ENCODE measurements around the gene CLDN9.

CLDN9 gene

DNA sequence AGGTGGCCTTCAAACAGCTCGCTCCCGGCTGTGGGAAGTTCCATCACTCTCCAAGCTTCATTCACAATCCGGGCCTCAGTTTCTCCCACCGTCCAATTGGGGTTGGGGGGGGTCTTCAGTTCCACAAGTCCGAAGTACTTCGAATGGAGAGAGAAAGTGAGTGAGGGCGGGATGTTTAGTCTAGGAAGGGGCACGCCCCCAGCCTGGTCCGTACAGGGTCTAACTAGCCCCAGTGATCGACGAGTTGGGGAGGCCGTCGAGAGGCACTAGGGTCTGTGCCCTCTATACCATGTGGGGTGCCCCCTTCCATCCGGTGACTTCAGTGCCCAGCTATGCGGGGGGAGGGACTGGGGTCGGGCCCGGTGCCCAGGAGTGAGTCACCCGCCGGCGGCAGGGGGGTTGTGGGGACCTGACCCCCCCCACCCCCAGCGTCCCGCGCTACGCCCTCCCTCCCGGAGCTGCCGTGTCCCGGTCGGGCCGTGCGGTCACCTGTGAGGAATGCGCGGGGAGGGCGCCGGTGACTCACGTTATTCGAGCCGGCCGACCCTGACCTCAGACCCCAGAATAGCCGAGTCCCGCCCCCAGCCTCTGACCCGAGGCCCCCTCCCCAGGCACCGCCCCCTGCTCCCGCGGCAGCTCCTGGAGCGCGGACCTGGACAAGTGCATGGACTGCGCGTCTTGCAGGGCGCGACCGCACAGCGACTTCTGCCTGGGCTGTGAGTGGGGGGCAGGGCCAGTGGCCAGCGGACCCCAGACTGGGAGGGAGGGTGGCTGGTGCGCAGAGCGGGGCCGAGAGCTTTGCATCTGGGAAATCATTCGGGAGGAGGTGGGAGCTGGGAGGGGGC is 8.1 kb downstream of the CLDN9 start:
- H3K9ac ChIP-seq (ENCODE audit: low read length in 2 of 2), result peak overlapping the region; percentile 74 to 99
- H3K27me3 ChIP-seq (ENCODE audit: control insufficient read depth in 1 of 2, insufficient read depth in 2 of 2, low read length in 2 of 2), result peaks cover 15 to 18% of the 10 kb centered on the region in 2 donors
- peaks cover 40% of the 10 kb centered on the region for H3K4me1 ChIP-seq (ENCODE audit: control insufficient read depth, insufficient read depth, low read length)

DNA sequence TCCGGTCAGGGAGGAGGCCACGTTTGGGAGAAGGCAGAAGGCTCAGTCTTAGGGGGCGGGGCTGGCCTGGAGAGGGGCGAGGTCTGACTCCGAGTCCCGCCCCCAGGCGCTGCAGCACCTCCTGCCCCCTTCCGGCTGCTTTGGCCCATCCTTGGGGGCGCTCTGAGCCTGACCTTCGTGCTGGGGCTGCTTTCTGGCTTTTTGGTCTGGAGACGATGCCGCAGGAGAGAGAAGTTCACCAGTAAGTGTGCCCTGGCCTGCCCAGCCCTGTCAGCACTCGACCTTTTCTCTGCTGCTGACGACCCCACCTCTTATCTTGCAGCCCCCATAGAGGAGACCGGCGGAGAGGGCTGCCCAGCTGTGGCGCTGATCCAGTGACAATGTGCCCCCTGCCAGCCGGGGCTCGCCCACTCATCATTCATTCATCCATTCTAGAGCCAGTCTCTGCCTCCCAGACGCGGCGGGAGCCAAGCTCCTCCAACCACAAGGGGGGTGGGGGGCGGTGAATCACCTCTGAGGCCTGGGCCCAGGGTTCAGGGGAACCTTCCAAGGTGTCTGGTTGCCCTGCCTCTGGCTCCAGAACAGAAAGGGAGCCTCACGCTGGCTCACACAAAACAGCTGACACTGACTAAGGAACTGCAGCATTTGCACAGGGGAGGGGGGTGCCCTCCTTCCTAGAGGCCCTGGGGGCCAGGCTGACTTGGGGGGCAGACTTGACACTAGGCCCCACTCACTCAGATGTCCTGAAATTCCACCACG is 8.9 kb downstream of the CLDN9 start:
- Histone ChIP-seq H3K9me3 (ENCODE audit: control insufficient read depth in 2 of 2, low read length in 2 of 2) (no peaks in the 10 kb centered on the region), H3K4me1 (ENCODE audit: control insufficient read depth, insufficient read depth, low read length) (peaks cover 40% of the 10 kb centered on the region), H3K27ac (ENCODE audit: low read length) (peak overlapping the region; percentile 93), H3K9ac (ENCODE audit: low read length in 2 of 2) (peak overlapping the region; percentile 47 to 99), H3K4me3 (ENCODE audit: low read length in 2 of 2) (peak overlapping the region; percentile 89 to 96), H3K27me3 (ENCODE audit: control insufficient read depth in 1 of 2, insufficient read depth in 2 of 2, low read length in 2 of 2) (peaks cover 15 to 18% of the 10 kb centered on the region in 2 donors), H3K36me3 (ENCODE audit: control insufficient read depth in 2 of 2, insufficient read depth in 2 of 2, low read length in 2 of 2) (peaks cover 4 to 5% of the 10 kb centered on the region in 2 donors)

More for the DNA sequence above, 8.1 kb downstream of the CLDN9 start:
- Histone ChIP-seq H3K36me3 (ENCODE audit: control insufficient read depth in 2 of 2, insufficient read depth in 2 of 2, low read length in 2 of 2) (no peaks in the 10 kb centered on the region), H3K27ac (ENCODE audit: low read length) (peak overlapping the region; percentile 93), H3K4me3 (ENCODE audit: low read length in 2 of 2) (peak overlapping the region; percentile 89 to 96), H3K9me3 (ENCODE audit: control insufficient read depth in 2 of 2, low read length in 2 of 2) (no peaks in the 10 kb centered on the region)

DNA sequence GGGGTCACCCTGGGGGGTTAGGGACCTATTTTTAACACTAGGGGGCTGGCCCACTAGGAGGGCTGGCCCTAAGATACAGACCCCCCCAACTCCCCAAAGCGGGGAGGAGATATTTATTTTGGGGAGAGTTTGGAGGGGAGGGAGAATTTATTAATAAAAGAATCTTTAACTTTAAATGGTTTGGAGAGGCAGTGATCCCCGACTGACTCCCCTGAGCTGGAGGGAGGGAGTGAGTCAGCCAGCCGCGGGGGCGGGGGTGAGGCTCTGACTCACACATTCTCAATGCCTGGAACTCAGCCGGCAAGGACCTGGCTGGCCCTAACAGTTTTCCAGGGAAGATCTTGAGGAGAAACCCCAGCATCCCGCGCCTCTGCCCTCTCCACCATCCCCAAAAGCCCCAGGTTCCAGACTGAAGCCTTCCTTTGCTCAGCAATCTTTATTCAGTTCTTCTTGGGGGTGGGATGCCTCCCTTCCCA is 9.5 kb downstream of the CLDN9 start:
- Histone ChIP-seq H3K9me3 (ENCODE audit: control insufficient read depth in 2 of 2, low read length in 2 of 2) (no peaks in the 10 kb centered on the region), H3K36me3 (ENCODE audit: control insufficient read depth in 2 of 2, insufficient read depth in 2 of 2, low read length in 2 of 2) (peaks cover 9 to 11% of the 10 kb centered on the region in 2 donors), H3K27me3 (ENCODE audit: control insufficient read depth in 1 of 2, insufficient read depth in 2 of 2, low read length in 2 of 2) (peaks cover 12 to 15% of the 10 kb centered on the region in 2 donors), H3K4me3 (ENCODE audit: low read length in 2 of 2) (peak overlapping the region; percentile 89 to 96), H3K27ac (ENCODE audit: low read length) (peak overlapping the region; percentile 93), H3K9ac (ENCODE audit: low read length in 2 of 2) (peak overlapping the region; percentile 64 to 99), H3K4me1 (ENCODE audit: control insufficient read depth, insufficient read depth, low read length) (peaks cover 40% of the 10 kb centered on the region)

DNA sequence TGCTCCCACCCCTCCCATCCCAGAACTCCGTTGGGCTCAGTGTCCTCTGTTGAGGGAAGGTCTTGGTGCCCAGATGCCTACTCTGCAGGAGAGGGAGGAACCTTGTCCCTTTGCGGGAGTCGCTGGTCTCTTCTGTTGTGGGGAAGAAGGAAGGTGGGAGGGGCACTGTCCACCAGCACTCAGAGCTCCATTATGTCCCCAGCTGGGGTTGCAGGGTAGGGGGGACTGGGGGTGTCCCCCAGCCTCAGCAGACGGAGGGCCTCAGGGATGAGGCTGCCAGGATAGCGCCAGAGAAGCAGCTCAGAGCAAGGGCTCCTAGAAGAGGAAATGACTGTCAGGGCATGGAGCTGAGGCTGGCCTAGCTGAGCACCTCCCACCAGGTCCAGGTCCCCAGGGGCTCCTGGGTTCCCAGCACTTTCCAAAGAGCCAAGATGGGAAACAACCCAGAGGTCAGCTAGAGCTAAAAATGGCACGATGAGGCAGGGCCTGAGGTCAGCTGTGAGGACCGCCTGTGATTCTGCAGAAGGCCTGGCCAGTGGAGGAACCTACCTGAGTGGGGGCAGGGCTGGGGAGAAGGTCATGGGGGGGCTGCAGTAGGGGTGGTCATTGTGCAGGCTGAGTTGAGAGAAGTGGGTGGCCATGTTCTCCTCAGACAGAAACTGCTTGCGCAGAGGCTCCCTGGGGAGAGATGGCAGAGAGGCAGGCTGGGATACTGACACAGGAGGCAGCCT is 10.1 kb downstream of the CLDN9 start:
- peaks cover 9% of the 10 kb centered on the region in 2 donors for H3K27me3 ChIP-seq (ENCODE audit: control insufficient read depth in 1 of 2, insufficient read depth in 2 of 2, low read length in 2 of 2)
- peak overlapping the region; percentile 93 for H3K27ac ChIP-seq (ENCODE audit: low read length)
- no peaks in the 10 kb centered on the region for H3K9me3 ChIP-seq (ENCODE audit: control insufficient read depth in 2 of 2, low read length in 2 of 2)
- peak overlapping the region; percentile 79 to 89 for H3K4me3 ChIP-seq (ENCODE audit: low read length in 2 of 2)
- H3K9ac ChIP-seq (ENCODE audit: low read length in 2 of 2), result peak overlapping the region; percentile 84 to 99
- peaks cover 9 to 11% of the 10 kb centered on the region in 2 donors for H3K36me3 ChIP-seq (ENCODE audit: control insufficient read depth in 2 of 2, insufficient read depth in 2 of 2, low read length in 2 of 2)
- peaks cover 40% of the 10 kb centered on the region for H3K4me1 ChIP-seq (ENCODE audit: control insufficient read depth, insufficient read depth, low read length)

DNA sequence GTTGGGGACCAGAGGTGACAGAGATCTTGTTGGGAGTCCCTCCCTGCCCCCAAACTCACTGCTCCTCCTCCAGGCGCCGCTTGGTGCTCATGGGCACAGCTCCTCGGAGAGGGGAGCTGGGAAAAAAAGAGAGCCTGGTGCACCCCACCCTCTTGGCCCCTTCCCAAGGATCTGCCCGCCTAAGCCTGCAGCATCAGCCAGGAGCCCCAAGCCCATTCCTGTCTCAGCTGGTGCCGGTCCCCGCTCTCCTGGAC is 10.6 kb downstream of the CLDN9 start:
- peaks cover 41% of the 10 kb centered on the region for H3K4me1 ChIP-seq (ENCODE audit: control insufficient read depth, insufficient read depth, low read length)
- H3K27ac ChIP-seq (ENCODE audit: low read length), result peak overlapping the region; percentile 93
- H3K36me3 ChIP-seq (ENCODE audit: control insufficient read depth in 2 of 2, insufficient read depth in 2 of 2, low read length in 2 of 2), result peaks cover 9 to 11% of the 10 kb centered on the region in 2 donors
- H3K9me3 ChIP-seq (ENCODE audit: control insufficient read depth in 2 of 2, low read length in 2 of 2), result no peaks in the 10 kb centered on the region
- peaks cover 4 to 6% of the 10 kb centered on the region in 2 donors for H3K27me3 ChIP-seq (ENCODE audit: control insufficient read depth in 1 of 2, insufficient read depth in 2 of 2, low read length in 2 of 2)
- peak overlapping the region; percentile 79 to 89 for H3K4me3 ChIP-seq (ENCODE audit: low read length in 2 of 2)
- H3K9ac ChIP-seq (ENCODE audit: low read length in 2 of 2), result peak overlapping the region; percentile 84 to 99

DNA sequence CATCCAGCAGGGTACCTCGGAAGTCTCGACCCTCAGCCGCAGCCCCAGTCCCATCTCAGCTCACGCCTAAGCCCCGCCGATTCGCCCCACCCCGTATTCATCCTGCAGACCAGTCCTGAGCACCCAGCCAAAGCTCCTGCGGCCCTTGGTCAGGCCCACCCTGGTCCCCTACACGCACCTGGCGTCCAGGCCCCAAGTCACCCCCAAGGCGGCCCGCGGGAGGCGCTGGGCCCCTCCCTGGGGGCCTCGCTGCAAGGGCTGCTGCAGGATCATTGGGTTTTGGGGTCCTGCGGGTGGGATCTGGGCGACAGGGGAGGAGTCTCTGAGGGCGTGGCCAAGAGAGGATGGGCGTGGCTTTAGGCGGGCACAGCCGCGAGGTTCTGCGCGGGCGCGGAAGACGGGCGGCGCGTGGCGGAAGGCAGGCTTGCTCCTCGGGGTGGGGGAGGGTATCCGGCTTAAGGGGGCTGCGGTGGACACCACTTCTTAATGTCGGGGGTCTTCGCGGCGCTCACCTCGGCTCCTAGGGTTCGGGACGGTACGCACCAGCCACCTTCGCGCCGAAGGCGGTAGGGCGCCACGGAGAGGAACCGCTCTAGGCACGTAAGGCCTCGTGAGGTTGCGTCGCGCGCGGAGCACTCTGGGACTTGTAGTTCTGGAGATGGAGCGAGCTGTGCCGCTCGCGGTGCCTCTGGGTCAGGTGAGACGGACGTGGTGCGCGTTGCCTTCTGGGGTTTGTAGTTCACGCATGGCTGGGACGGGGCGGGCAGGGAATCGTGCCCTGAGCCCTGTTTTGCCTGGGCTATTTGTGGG is 11.2 kb downstream of the CLDN9 start, which contains the start of the genes HCFC1R1 and THOC6:
HCFC1R1 (minus strand) TSS at position 274 of the 810 bp plus-strand sequence; CDS start at position 273, 1 bp downstream.
THOC6 (plus strand) TSS at position 367 of the 810 bp plus-strand sequence; CDS start at position 659, 292 bp downstream.
- H3K9me3 ChIP-seq (ENCODE audit: control insufficient read depth in 2 of 2, low read length in 2 of 2), result no peaks in the 10 kb centered on the region
- peaks cover 1 to 4% of the 10 kb centered on the region in 2 donors for H3K27me3 ChIP-seq (ENCODE audit: control insufficient read depth in 1 of 2, insufficient read depth in 2 of 2, low read length in 2 of 2)
- peak within 1 kb of the TSS; percentile 79 to 89 for H3K4me3 ChIP-seq (ENCODE audit: low read length in 2 of 2)
- peaks cover 46% of the 10 kb centered on the region for H3K4me1 ChIP-seq (ENCODE audit: control insufficient read depth, insufficient read depth, low read length)
- H3K9ac ChIP-seq (ENCODE audit: low read length in 2 of 2), result peak within 1 kb of the TSS; percentile 84 to 99
- peak within 1 kb of the TSS; percentile 93 for H3K27ac ChIP-seq (ENCODE audit: low read length)
- peaks cover 9 to 11% of the 10 kb centered on the region in 2 donors for H3K36me3 ChIP-seq (ENCODE audit: control insufficient read depth in 2 of 2, insufficient read depth in 2 of 2, low read length in 2 of 2)

DNA sequence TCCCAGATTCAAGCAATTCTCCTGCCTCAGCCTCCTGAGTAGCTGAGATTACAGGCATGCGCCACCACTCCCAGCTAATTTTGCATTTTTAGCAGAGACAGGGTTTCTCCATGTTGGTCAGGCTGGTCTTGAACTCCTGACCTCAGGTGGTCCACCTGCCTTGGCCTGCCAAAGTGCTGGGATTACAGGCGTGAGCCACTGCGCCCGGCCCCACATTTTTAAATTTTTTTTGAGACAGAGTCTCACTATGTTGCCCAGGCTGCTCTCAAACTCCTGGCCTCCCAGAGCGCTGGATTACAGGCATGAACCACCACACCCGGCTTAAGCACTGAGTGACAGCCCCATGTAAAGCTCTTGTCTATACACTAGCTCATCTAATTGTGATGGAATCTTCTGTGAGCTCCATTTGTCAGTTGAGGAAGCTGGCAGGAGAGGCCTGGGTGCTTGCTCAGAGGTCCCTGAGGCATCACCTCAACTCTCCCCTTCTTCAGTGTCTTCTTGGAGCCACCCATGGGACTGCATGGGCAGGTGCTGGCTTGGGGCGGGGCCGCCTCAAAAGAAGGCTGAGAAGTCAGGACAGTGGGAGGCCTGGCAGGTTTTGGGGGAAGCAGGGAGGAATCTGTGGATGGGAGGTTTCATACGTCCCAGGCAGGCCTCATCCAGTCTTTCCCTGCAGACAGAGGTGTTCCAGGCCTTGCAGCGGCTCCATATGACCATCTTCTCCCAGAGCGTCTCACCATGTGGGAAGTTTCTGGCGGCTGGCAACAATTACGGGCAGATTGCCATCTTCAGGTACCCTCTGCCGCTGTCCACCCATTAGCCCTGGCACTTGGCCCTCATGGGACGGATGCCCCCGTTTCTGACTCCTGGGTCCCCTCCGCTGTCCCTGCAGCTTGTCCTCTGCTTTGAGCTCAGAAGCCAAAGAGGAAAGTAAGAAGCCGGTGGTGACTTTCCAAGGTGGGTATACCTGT is 12.6 kb downstream of the CLDN9 start:
- Histone ChIP-seq H3K9ac (ENCODE audit: low read length in 2 of 2) (no peak overlapping the region), H3K4me3 (ENCODE audit: low read length in 2 of 2) (no peak overlapping the region), H3K27ac (ENCODE audit: low read length) (no peak overlapping the region), H3K4me1 (ENCODE audit: control insufficient read depth, insufficient read depth, low read length) (peaks cover 48% of the 10 kb centered on the region), H3K27me3 (ENCODE audit: control insufficient read depth in 1 of 2, insufficient read depth in 2 of 2, low read length in 2 of 2) (peaks cover 15 to 16% of the 10 kb centered on the region in 2 donors), H3K36me3 (ENCODE audit: control insufficient read depth in 2 of 2, insufficient read depth in 2 of 2, low read length in 2 of 2) (peaks cover 9 to 11% of the 10 kb centered on the region in 2 donors), H3K9me3 (ENCODE audit: control insufficient read depth in 2 of 2, low read length in 2 of 2) (no peaks in the 10 kb centered on the region)

DNA sequence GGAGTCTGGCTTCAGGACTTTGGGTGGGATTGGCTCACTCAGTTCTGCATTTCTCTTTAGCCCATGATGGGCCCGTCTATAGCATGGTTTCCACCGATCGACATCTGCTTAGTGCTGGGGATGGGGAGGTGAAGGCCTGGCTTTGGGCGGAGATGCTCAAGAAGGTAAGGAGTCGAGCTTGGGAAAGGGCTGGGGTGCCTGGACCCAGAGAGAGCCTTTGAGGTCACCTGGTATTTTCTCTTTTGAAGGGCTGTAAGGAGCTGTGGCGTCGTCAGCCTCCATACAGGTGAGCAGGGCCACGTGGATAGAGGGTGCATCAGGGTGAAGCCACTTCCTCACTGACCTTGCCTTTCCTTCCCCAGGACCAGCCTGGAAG is 13.3 kb downstream of the CLDN9 start:
- Histone ChIP-seq H3K27me3 (ENCODE audit: control insufficient read depth in 1 of 2, insufficient read depth in 2 of 2, low read length in 2 of 2) (peaks cover 22 to 23% of the 10 kb centered on the region in 2 donors), H3K36me3 (ENCODE audit: control insufficient read depth in 2 of 2, insufficient read depth in 2 of 2, low read length in 2 of 2) (peaks cover 9 to 11% of the 10 kb centered on the region in 2 donors), H3K4me3 (ENCODE audit: low read length in 2 of 2) (no peak overlapping the region), H3K4me1 (ENCODE audit: control insufficient read depth, insufficient read depth, low read length) (peaks cover 42% of the 10 kb centered on the region), H3K27ac (ENCODE audit: low read length) (no peak overlapping the region), H3K9me3 (ENCODE audit: control insufficient read depth in 2 of 2, low read length in 2 of 2) (no peaks in the 10 kb centered on the region), H3K9ac (ENCODE audit: low read length in 2 of 2) (no peak overlapping the region)
